Activated B cell treated with CpG ODN at 0.5 μM for 24 hours (primary cell): ENCODE results near the gene ST7L. TPM values are rescaled to one million over a fixed set of nuclear protein-coding genes. Genes with fewer than 3 reads are reported as not detected.
"Not testable (repeated sequence)": the region's sequence is repeated elsewhere in the genome, so short reads cannot be mapped to it uniquely, and the experiment has no call there.

Experiments
- ATAC-seq: fragments of 200-7000 bp; cut with Tn5 transposase; one replicate; pipeline ENCODE4 v1.10.0; 2021; ENCODE audit warnings: low read depth, mild to moderate bottlenecking, moderate library complexity
- CTCF ChIA-PET: fragments of 350-600 bp; sonication (Branson Sonifier 250); formaldehyde crosslinking; loops from one replicate; lab custom pipeline; 2021; ENCODE audit warnings: antibody characterized with exemption; lab: Charles Lee
- POLR2A ChIA-PET: fragments of 350-600 bp; sonication (Branson Sonifier 250); formaldehyde crosslinking; loops from one replicate; lab custom pipeline; 2021; ENCODE audit warnings: antibody characterized with exemption; lab: Charles Lee
- DNase-seq: peaks from one replicate; pipeline ENCODE4 v3.0.0; 2022
- H3K27ac Mint-ChIP-seq: one replicate; pipeline ENCODE4 v1.8.0; 2020; ENCODE audit warnings: mixed read lengths
- H3K27me3 Mint-ChIP-seq: one replicate; pipeline ENCODE4 v1.8.0; 2021; ENCODE audit warnings: mixed read lengths
- H3K36me3 Mint-ChIP-seq: one replicate; pipeline ENCODE4 v1.8.0; 2021; ENCODE audit warnings: low read depth, mixed read lengths
- H3K4me1 Mint-ChIP-seq: one replicate; pipeline ENCODE4 v1.8.0; 2021; ENCODE audit warnings: mixed read lengths
- H3K4me3 Mint-ChIP-seq: one replicate; pipeline ENCODE4 v1.8.0; 2020; ENCODE audit warnings: mild to moderate bottlenecking, mixed read lengths
- H3K9me3 Mint-ChIP-seq: one replicate; pipeline ENCODE4 v1.8.0; 2020; ENCODE audit warnings: mixed read lengths
- intact Hi-C: fragments of 100-400 bp; cut with micrococcal nuclease; formaldehyde crosslinking; loops from one replicate; pipeline ENCODE4 v1.15.1; 2024
- total RNA-seq: library from RNA; stranded (reverse); gene quantifications from 2 replicates; pipeline ENCODE4 v1.2.3, GENCODE V29; 2022
- TF ChIP-seq, protein P1 (sequence below): fragments of 200-600 bp; IDR thresholded peaks from one replicate; pipeline ENCODE4 v1.8.0; 2022; ENCODE audit warnings: antibody characterized with exemption, mild to moderate bottlenecking

Gene ST7L
- total RNA-seq, 1 donor from 2014 or later, result 13.8 TPM

DNA sequence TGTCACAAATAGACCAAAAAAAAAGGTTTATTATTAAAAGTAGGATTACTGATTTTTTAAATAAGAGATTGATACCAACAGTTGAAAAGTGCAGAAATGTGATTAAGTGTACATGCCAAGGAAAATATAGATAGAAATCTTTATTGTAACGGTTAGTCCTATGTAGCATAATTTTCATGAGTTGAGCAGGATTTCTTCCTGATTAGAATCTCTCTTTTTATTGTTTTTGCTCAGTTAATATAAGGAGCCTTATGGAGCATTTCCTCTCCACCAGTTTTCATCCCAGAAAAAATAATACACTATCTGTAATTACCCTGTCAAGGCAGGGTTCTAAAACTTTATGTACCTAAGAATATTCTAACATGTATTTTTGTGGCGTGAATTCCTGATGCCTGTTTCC, 24.1 kb upstream of the ST7L start:
- Mint-ChIP-seq H3K27me3 (no peaks in the 10 kb centered on the region), H3K9me3 (no peaks in the 10 kb centered on the region), H3K27ac (no peak overlapping the region), H3K4me3 (no peak overlapping the region), H3K36me3 (peaks cover 38% of the 10 kb centered on the region), H3K4me1 (peaks cover 41% of the 10 kb centered on the region)
- ATAC-seq (no peak), DNase-seq (no peak)
- TF ChIP-seq, protein P1, sequence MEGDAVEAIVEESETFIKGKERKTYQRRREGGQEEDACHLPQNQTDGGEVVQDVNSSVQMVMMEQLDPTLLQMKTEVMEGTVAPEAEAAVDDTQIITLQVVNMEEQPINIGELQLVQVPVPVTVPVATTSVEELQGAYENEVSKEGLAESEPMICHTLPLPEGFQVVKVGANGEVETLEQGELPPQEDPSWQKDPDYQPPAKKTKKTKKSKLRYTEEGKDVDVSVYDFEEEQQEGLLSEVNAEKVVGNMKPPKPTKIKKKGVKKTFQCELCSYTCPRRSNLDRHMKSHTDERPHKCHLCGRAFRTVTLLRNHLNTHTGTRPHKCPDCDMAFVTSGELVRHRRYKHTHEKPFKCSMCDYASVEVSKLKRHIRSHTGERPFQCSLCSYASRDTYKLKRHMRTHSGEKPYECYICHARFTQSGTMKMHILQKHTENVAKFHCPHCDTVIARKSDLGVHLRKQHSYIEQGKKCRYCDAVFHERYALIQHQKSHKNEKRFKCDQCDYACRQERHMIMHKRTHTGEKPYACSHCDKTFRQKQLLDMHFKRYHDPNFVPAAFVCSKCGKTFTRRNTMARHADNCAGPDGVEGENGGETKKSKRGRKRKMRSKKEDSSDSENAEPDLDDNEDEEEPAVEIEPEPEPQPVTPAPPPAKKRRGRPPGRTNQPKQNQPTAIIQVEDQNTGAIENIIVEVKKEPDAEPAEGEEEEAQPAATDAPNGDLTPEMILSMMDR, result no peak
- POLR2A ChIA-PET, result no interaction called here
- CTCF ChIA-PET, result no interaction called here
- intact Hi-C loops, result no loop called here

DNA sequence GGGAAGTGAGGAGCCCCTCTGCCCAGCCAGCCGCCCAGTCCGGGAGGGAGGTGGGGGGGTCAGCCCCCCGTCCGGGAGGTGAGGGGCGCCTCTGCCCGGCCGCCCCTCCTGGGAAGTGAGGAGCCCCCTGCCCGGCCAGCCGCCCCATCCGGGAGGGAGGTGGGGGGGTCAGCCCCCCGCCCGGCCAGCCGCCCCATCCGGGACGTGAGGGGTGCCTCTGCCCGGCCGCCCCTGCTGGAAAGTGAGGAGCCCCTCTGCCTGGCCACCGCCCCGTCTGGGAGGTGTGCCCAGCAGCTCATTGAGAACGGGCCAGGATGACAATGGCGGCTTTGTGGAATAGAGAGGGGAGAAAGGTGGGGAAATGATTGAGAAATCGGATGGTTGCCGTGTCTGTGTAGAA, 21.5 kb upstream of the ST7L start:
- CTCF ChIA-PET, ATAC-seq, H3K9me3 Mint-ChIP-seq, intact Hi-C loops, DNase-seq, H3K27ac Mint-ChIP-seq, H3K27me3 Mint-ChIP-seq, POLR2A ChIA-PET, H3K4me3 Mint-ChIP-seq: not testable (repeated sequence)
- Mint-ChIP-seq H3K36me3 (peaks cover 25% of the 10 kb centered on the region), H3K4me1 (peaks cover 46% of the 10 kb centered on the region)

DNA sequence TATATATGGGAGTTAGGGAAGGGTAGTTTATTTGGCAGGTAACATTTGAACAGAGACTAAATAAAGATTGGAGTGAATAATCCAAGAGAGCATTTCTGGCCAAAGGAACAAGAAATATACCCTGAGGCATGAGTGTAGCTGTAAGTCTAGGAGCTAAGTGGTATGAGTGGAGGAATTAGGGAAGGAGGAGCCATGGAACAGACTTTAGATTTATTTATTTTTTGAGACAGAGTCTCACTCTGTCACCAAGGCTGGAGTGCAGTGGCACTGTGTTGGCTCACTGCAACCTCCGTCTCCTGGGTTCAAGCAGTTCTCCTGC, 19.1 kb upstream of the ST7L start:
- peaks cover 56% of the 10 kb centered on the region for H3K4me1 Mint-ChIP-seq
- H3K27me3 Mint-ChIP-seq, result no peaks in the 10 kb centered on the region
- H3K9me3 Mint-ChIP-seq, result no peaks in the 10 kb centered on the region
- no peak overlapping the region for H3K4me3 Mint-ChIP-seq
- no peak overlapping the region for H3K27ac Mint-ChIP-seq
- ChIA-PET CTCF (no interaction called here), POLR2A (interaction anchor here (3.5 kb wide), 1 partner anchor 19 kb away, joined by 29 read pairs; the partner anchor contains the start of genes CAPZA1 and ST7L)
- TF ChIP-seq, protein P1, result no peak
- no peak for DNase-seq
- ATAC-seq, result no peak
- intact Hi-C loops, result loop anchor here (5.0 kb wide), 1 partner anchor 34 kb away; the partner anchor contains the start of gene MOV10
- peaks cover 26% of the 10 kb centered on the region for H3K36me3 Mint-ChIP-seq

DNA sequence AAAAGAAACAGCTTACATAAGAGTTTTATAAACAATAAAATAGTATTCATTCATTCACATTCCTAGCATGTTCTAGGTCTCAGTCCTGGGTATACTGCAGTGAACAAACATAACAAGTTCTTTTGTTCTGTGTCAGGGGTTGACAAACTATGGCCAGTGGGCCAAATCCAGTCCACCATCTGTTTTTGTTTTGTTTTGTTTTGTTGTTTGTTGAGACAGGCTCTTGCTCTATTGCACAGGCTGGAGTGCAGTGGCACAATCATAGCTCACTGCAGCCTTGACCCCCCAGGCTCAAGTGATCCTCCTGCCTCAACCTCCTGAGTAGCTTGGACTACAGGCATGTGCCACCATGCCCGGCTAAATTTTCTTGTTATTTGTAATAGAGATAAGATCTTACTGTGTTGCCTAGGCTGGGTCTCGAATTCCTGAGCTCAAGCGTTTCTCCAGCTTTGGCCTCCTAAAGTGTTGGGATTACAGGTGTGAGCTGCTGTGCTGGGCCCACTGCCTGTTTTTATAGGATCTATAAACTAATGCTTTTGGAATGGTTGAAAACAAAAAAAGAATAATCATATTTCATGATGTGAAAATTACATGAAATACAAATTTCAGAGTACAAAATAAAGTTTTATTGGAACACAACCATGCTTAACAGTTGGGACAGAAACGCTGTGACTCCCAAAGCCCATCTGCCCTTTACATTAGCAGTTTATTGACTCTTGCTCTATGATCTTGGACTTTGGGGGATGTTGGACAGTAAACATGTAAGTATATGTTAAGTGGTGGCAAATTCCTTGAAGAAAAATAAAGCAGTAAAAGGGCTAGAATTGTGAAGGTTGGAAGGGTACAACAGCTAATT, 18.5 kb upstream of the ST7L start:
- ATAC-seq, result no peak
- intact Hi-C loops, result loop anchor here (5.0 kb wide), 1 partner anchor 35 kb away; the partner anchor contains the start of gene MOV10
- Mint-ChIP-seq H3K4me1 (peaks cover 55% of the 10 kb centered on the region), H3K9me3 (no peaks in the 10 kb centered on the region), H3K36me3 (peaks cover 29% of the 10 kb centered on the region), H3K27me3 (no peaks in the 10 kb centered on the region), H3K27ac (peak overlapping the region; percentile 46), H3K4me3 (no peak overlapping the region)
- no peak for DNase-seq
- ChIA-PET POLR2A (interaction anchor here (0.6 to 3.5 kb wide), 4 partner anchors 11 to 37 kb away, joined by 3 to 29 read pairs (median 4); partner anchors contain the start of genes CAPZA1, MOV10 and ST7L), CTCF (no interaction called here)
- TF ChIP-seq, protein P1, result no peak

DNA sequence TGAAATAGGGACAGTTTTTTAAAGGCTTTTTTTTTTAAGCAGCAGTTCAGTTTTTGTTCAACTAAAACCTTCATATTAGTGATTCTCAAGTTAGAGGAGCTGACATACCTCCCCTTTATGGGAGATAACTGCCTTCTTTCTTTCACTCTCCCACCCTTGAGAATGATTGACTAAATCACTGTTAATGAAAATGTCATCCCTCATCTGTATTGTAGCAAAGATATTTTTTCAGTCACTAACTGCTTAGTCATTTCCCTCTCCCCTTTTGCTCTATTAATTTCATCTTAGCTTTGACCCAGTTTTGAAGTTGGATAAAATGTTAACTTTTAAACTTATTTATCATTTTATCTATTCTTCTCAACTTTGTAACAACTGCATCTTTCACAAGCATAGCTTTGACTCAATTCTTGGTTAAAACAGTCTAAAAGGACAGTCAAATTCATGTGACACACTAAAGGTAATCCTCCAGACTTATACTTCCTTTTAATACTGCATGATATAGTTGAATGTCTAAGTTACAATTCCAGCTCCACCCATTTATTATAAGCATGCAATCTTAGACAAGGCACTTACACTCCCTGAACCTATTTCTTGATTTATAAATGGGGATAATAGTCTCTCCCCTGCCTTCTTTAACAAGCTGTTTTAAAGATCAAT, 17.8 kb upstream of the ST7L start:
- ATAC-seq (peak; percentile 38), DNase-seq (no peak)
- ChIA-PET CTCF (interaction anchor here (1.2 kb wide), 1 partner anchor 246 kb away, joined by 5 read pairs; no protein-coding TSS in a partner anchor), POLR2A (interaction anchor here (0.8 to 3.5 kb wide), 7 partner anchors 8 to 38 kb away, joined by 3 to 29 read pairs (median 4); partner anchors contain the start of genes CAPZA1, MOV10 and ST7L)
- H3K27me3 Mint-ChIP-seq, result no peaks in the 10 kb centered on the region
- intact Hi-C loops, result loop anchor here (5.0 kb wide), 1 partner anchor 36 kb away; the partner anchor contains the start of gene MOV10
- H3K9me3 Mint-ChIP-seq, result no peaks in the 10 kb centered on the region
- peak overlapping the region; percentile 46 for H3K27ac Mint-ChIP-seq
- H3K36me3 Mint-ChIP-seq, result peaks cover 35% of the 10 kb centered on the region
- TF ChIP-seq, protein P1, result no peak
- H3K4me1 Mint-ChIP-seq, result peaks cover 61% of the 10 kb centered on the region
- peak overlapping the region; percentile 21 for H3K4me3 Mint-ChIP-seq
